DLD1 (cell line): ENCODE measurements around the gene ARFIP1.
"Not testable (repeated sequence)": the region's sequence is repeated elsewhere in the genome, so short reads cannot be mapped to it uniquely, and the experiment has no call there.

ENCODE experiments used
- in situ Hi-C: cut with HindIII; loops from 2 replicates; pipeline ENCODE4 v1.10.0; 2017; ENCODE audit warnings: low sequenced_read_pairs

The ARFIP1 gene

DNA sequence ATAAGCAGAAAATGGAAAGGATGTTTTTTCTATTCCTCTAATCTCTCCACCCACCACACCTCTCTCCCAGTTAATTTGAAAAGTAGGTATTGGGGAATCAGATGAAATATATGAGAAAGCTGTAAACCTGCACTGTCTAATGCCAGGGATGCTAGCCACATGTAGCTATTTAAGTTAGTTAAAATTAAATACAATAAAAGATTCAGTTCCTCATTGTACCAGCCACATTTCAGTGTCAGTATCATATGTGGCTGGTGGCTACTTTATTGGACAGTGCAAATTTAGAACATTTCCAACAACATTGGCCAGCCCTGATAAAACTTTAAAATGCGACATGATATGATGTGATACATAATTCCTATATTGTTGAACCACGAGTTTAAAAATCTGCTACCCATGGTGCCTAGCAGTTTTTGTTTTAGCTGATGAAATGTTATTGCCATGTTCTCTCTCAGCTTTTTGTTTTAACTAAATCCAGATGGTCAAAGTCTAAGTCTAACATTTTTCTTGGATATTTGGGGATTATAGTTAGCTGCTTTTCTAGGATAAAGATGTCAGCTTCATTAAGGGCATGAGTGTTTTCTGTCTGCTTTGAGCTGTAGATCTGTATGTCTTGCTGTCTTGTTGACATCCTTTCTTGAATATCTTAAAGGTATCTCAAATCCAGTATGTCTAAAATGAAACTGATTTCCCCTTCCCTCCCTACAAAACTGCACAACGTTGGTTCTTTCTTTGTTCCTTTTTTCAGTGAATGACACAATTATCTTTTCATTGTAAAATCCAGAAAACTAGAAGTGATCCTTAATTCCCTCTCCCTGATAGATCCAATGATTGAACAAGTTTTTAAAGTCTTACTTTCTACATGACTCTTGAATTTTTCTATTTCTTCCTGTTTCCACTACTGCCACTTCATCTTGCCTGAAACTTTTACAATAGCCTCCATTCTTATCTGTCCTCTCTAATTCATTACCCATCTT is 6.2 kb downstream of the ARFIP1 start:
- in situ Hi-C loops, result no loop called here

DNA sequence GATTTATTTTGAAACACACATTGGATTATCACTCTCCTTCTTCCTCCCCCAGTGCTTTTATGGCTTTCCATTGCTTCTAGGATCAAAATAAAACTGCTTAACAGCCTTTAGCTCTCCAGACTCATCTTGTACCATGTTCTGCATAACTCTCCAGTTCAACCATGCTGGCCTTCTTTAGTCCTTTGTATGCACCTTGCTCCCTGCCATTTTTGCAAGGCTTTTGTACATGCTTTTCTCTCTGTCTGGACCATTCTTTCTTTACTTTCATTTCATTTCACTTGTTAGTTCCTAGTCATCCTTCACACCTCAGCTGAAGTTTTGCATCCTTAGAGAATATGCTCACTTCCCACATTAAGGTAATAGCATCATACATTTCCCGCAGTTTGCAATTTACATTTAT is 6.9 kb downstream of the ARFIP1 start:
- in situ Hi-C loops, result no loop called here

DNA sequence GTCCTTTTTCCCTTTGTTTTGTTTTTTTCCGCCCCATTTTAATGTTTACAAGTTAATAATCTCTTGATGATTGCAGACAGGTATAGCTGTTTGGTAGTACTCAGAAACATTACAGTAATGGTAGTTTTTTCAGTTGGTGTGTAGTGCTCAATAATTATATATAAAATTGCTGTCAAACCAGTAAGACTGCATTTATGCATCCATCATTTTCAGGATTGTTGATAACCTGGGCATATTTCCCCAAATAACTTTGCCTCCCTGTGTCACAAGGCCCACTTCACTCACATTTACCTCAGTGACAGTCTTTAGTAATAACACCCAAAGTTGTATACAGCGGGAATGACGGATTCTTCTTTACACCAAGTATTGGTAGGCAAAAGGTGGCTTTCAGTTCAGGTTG is 16.1 kb downstream of the ARFIP1 start:
- in situ Hi-C loops, result no loop called here

DNA sequence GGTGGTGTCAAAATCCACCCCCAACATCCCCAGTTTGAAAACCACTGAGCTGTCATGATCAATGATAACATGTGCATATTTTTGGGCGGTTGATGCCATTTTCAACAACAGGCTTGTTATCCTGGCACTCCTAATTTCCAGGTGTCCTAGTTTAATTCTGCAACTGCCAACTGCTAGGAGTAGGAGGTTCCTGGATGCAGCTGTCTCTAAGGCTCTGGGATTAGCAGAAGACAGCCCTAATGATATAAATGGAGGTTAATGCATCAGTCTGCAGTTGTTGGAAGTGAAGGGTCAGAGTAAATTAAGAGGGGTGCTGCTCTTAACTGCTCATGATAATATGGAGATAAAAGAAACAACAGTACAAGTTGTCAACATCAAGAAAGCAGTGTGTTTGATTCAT is 23.8 kb downstream of the ARFIP1 start:
- in situ Hi-C loops, result no loop called here

- in situ Hi-C loops, result no loop called here
Measured at GRCh38 chr4:152805071-152805650, 25.4 kb downstream of the ARFIP1 start.

- in situ Hi-C loops, result no loop called here
Measured at GRCh38 chr4:152805818-152806217, 26.1 kb downstream of the ARFIP1 start.

- in situ Hi-C loops, result no loop called here
Measured at GRCh38 chr4:152806501-152807125, 26.9 kb downstream of the ARFIP1 start.

DNA sequence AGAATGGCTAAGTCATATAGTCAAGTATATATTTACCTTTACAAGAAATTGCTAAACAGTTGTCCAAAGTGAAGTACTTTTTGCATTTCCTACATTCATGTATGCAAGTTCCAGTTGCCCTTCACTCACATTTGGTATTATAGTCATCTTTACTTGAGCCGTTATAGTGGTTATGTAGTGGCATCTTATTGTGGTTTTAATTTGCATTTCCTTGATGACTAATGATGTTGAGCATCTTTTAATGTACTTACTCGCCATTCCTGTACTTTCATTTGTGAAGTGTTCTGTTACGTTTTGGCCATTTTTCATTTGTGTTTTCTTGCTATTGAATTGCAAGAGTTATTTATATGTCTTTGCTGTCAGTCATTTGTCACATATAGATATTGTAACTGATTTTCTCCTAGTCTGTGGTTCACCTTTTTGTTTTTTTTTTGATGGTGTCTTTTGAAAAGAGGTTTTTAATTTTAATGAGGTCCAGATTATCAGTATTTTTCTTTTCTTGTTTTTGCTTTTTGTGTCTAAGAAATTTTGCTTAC is 27.6 kb downstream of the ARFIP1 start:
- in situ Hi-C loops, result no loop called here

GRCh38 chr4:152808670-152809069 is 28.9 kb downstream of the ARFIP1 start:
- in situ Hi-C loops, result no loop called here

DNA sequence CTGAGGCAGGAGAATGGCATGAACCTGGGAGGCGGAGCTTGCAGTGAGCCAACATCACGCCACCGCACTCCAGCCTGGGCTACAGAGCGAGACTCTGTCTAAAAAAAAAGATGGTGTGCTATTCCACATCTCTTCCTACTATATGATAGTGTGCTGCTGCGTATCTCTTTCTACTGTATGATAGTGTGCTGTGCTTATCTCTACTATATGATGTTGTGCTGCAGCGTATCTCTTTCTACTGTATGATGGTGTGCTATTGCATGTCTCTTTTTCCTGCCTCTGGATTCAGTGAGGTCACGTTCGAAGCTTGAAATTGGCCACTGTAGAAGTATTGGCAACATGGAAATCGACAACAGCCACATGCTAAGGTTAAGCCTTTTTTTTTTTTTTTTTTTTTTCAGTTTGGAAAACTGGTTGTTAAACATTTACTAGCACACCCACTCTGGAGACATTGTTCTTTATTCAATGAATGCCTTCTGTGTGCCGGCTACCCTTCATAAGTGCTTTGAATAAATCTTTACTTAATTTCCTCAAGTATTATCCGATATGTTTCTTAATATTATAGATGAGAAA is 31.0 kb downstream of the ARFIP1 start:
- in situ Hi-C loops, result no loop called here

DNA sequence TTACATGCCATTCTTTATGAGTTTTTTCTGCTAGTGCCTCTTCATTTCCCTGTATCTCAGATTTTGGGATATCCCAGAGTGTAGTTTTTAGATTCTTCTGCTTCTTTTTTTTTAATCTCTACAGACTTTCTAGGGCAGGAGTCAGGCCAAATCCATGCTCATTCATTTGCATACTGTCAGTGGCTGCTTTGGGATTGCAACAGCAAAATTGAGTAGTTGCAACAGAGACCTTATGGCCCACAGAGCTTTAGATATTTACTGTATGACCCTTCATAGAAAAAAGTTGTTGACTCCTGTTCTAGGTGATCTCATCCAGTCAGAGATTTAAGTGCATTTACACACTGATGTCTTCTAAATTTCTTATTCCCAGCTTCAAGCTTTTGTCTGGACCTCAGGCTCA is 35.3 kb downstream of the ARFIP1 start:
- in situ Hi-C loops, result no loop called here

- in situ Hi-C loops, result no loop called here
Measured at GRCh38 chr4:152817331-152817730, 37.6 kb downstream of the ARFIP1 start.

DNA sequence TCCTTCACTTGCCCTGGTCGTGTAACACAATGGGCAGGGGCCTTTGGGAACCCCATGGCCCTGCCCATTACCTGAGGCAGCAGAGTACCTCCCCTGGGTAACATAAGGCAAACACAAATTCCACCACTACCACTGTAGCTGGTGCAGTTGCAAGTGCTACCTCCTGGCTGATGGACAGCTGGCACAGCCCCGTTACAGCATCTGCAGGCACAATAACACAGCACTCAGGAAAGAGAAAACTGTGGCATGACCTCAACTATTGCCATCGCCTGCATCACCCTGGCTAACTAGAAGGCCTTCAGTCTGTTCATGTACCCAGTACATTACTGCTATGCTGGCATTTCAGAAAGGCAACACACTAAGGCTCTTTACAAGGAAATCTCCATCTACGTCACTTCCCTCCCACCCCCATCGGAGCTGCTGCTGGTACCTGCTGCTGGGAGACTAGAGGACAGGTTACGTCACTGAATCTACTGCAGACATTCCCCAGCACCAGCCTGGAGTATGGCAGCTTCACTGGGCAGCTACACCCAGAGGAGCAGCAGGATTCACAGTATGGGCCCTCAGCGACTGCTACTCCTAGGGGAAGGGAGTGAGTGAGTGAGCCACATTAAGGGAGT is 39.4 kb downstream of the ARFIP1 start:
- in situ Hi-C loops, result no loop called here

DNA sequence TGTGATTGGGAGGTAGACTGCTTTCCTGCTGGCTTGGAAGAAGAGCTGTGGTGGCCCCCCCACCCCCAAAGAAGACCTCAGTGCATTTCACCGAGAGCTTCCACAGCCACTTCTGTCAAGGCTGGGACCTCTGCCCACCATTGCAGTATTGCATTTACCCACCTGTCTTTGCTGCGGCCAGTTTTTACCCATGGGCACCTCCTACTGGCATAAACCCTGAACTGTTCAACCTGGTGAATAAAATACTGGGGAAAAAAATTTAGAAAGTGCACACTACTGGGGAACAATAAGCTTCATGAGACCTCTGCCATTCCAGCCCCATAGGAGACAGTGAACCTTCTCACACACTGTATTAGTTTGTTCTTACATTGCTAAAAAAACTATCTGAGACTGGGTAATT is 40.3 kb downstream of the ARFIP1 start:
- in situ Hi-C loops, result no loop called here

GRCh38 chr4:152822323-152822722 is 42.6 kb downstream of the ARFIP1 start:
- in situ Hi-C loops, result no loop called here

GRCh38 chr4:152824561-152824960 is 44.8 kb downstream of the ARFIP1 start:
- in situ Hi-C loops, result no loop called here

DNA sequence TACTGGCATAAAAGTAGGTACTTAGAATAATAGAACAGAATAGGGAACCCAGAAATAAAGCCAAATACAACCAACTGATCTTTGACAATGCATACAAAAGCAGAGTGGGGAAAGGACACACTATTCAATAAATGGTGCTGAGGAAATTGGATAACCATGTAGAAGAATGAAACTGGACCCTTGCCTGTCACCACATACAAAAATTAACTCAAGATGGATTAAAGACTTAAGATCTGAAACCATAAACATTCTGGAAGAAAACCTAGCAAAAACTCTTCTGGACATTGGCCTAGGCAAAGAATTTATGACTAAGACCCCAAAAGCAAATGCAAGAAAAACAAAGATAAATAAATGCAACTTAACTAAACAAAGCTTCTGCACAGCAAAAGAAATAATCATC is 45.6 kb downstream of the ARFIP1 start:
- in situ Hi-C loops, result no loop called here

DNA sequence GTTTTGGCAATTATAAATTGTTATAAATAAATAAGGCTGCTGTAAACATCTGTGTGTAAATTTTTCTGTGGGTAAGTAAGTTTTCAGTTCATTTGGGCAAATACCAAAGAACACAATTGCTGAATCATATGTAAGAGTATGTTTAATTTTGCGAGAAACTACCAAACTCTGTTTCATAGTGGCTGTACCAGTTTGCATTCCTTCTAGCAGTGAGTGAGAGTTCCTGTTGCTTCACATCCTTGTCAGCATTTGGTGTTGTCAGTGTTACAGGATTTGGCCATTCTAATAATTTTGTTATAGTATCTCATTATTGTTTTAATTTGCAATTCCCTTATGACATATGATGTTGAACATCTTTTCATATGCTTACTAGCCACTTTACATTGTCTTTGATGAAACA is 48.4 kb downstream of the ARFIP1 start:
- in situ Hi-C loops, result no loop called here

DNA sequence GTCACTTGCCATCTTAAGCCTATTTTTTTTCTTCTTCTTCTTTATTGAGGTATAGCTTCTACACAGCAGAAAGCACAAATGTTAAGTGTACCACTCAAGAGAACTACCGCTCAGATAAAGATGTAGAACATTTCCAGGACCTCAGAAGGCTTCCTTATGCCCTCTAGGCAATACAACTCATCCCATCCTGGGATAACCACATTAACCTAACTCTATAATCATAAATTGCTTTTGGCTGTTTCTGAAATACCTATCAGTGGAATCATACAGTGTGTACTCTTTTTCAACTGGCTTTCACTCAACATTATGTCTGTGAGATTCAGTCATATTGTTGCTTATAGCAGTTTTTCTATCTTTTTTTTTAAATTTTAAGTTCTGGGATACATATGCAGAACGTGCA is 51.7 kb downstream of the ARFIP1 start:
- in situ Hi-C loops, result no loop called here

DNA sequence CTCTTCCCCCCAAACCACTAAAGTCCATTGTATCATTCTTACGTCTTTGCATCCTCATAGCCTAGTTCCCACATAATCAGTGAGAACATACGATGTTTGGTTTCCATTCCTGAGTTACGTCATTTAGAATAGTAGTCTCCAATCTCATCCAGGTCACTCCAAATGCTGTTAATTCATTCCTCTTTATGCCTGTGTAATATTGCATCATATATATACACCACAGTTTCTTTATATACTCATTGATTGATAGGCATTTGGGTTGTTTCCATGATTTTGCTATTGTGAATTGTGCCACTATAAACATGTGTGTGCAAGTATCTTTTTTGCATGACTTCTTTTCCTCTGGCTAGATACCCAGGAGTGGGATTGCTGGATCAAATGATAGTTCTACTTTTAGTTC is 57.2 kb downstream of the ARFIP1 start:
- in situ Hi-C loops, result no loop called here

GRCh38 chr4:152839729-152840128 is 60.0 kb downstream of the ARFIP1 start:
- in situ Hi-C loops, result not testable (repeated sequence)
